DND-41 (cell line): ENCODE results near the gene PCED1B.

ENCODE experiments used
- ATAC-seq: fragments of 200-7000 bp; cut with Tn5 transposase; 3 replicates; pipeline ENCODE4 v1.9.1; 2021; ENCODE audit warnings: low read depth; ENCODE audit not compliant: insufficient read depth
- DNase-seq: peaks from one replicate; pipeline ENCODE4 v3.0.0-alpha.2; 2020
- H2AFZ ChIP-seq: 2 replicates; pipeline ENCODE4 v1.6.0; 2012; ENCODE audit warnings: low read depth, low read length
- H3K27ac ChIP-seq: 2 replicates; pipeline ENCODE4 v1.5.1; 2012; ENCODE audit warnings: low read length, inconsistent platforms
- H3K27me3 ChIP-seq: fragments of 200-600 bp; sonication (generic); 2 replicates; pipeline ENCODE4 v1.6.0; 2012; ENCODE audit warnings: low read length, mild to moderate bottlenecking, inconsistent platforms; ENCODE audit not compliant: insufficient read depth, poor library complexity
- H3K36me3 ChIP-seq: 2 replicates; pipeline ENCODE4 v1.5.1; 2012; ENCODE audit warnings: low read length, inconsistent platforms; ENCODE audit not compliant: insufficient read depth
- H3K4me1 ChIP-seq: 2 replicates; pipeline ENCODE4 v1.5.1; 2012; ENCODE audit warnings: mild to moderate bottlenecking, low read length; ENCODE audit not compliant: insufficient read depth
- H3K4me2 ChIP-seq: 2 replicates; pipeline ENCODE4 v1.6.0; 2012; ENCODE audit warnings: mild to moderate bottlenecking, moderate library complexity, low read length, inconsistent platforms; ENCODE audit not compliant: insufficient read depth
- H3K4me3 ChIP-seq, 2 experiments: fragments of 200-600 bp in 1 of 2; shearing (Covaris generic) in 1 of 2; 2 replicates each; pipeline ENCODE4 v1.5.1; 2012 to 2016; ENCODE audit warnings: inconsistent platforms in 2 of 2, low read length in 2 of 2, mild to moderate bottlenecking in 2 of 2, low read depth in 1 of 2, moderate library complexity in 1 of 2
- H3K79me2 ChIP-seq: 2 replicates; pipeline ENCODE4 v1.6.0; 2012; ENCODE audit warnings: low read length, inconsistent platforms; ENCODE audit not compliant: insufficient read depth
- H3K9ac ChIP-seq: 2 replicates; pipeline ENCODE4 v1.6.0; 2012; ENCODE audit warnings: low read depth, mild to moderate bottlenecking, inconsistent platforms, low read length, moderate library complexity
- H3K9me3 ChIP-seq: 2 replicates; pipeline ENCODE4 v1.5.1; 2012; ENCODE audit warnings: low read length, moderate library complexity, mild to moderate bottlenecking, inconsistent platforms; ENCODE audit not compliant: insufficient read depth, severe bottlenecking
- H4K20me1 ChIP-seq: 2 replicates; pipeline ENCODE4 v1.6.0; 2012; ENCODE audit warnings: low read length; ENCODE audit not compliant: insufficient read depth
- CTCF ChIP-seq: IDR thresholded peaks from 2 replicates; pipeline ENCODE4 v1.5.1; 2012; ENCODE audit warnings: borderline replicate concordance, low read length, moderate library complexity, mild to moderate bottlenecking; ENCODE audit not compliant: poor library complexity, severe bottlenecking; ENCODE audit errors: extremely low read depth
- EZH2 ChIP-seq: IDR thresholded peaks from 3 replicates; pipeline ENCODE4 v1.6.1; 2012; ENCODE audit warnings: borderline replicate concordance, low read depth, mild to moderate bottlenecking, moderate library complexity, low read length, inconsistent platforms; ENCODE audit not compliant: severe bottlenecking

The PCED1B gene

GRCh38 chr12:47271800-47272239 is 192.4 kb downstream of the PCED1B start:
- no peaks in the 10 kb centered on the region for H4K20me1 ChIP-seq
- H3K27me3 ChIP-seq: no peaks in the 10 kb centered on the region
- H3K9ac ChIP-seq: no peak overlapping the region
- no peaks in the 10 kb centered on the region for H3K9me3 ChIP-seq
- no peaks in the 10 kb centered on the region for H3K36me3 ChIP-seq
- no peak overlapping the region for H3K4me2 ChIP-seq
- DNase-seq (no peak), ATAC-seq (no peak)
- no peak overlapping the region for H2AFZ ChIP-seq
- no peak overlapping the region for H3K4me3 ChIP-seq
- H3K27ac ChIP-seq: no peak overlapping the region
- H3K79me2 ChIP-seq: no peaks in the 10 kb centered on the region
- H3K4me1 ChIP-seq: peaks cover 8% of the 10 kb centered on the region
- no peak for TF ChIP-seq EZH2
- TF ChIP-seq CTCF: no peak

GRCh38 chr12:47272412-47273190 is 193.2 kb downstream of the PCED1B start:
- no peaks in the 10 kb centered on the region for H3K27me3 ChIP-seq
- ATAC-seq (no peak), DNase-seq (no peak)
- no peak overlapping the region for H3K4me2 ChIP-seq
- no peak overlapping the region for H3K9ac ChIP-seq
- H3K9me3 ChIP-seq: no peaks in the 10 kb centered on the region
- TF ChIP-seq EZH2 (no peak), CTCF (no peak)
- no peak overlapping the region for H3K4me3 ChIP-seq
- no peaks in the 10 kb centered on the region for H3K36me3 ChIP-seq
- no peak overlapping the region for H3K27ac ChIP-seq
- peaks cover 16% of the 10 kb centered on the region for H3K4me1 ChIP-seq
- no peaks in the 10 kb centered on the region for H4K20me1 ChIP-seq
- H2AFZ ChIP-seq: no peak overlapping the region
- H3K79me2 ChIP-seq: no peaks in the 10 kb centered on the region

GRCh38 chr12:47273191-47273626 is 193.8 kb downstream of the PCED1B start:
- no peak overlapping the region for H3K9ac ChIP-seq
- H3K4me1 ChIP-seq: peaks cover 21% of the 10 kb centered on the region
- ATAC-seq: no peak
- no peak overlapping the region for H2AFZ ChIP-seq
- H3K79me2 ChIP-seq: no peaks in the 10 kb centered on the region
- no peak overlapping the region for H3K4me2 ChIP-seq
- H3K4me3 ChIP-seq: no peak overlapping the region
- no peaks in the 10 kb centered on the region for H3K27me3 ChIP-seq
- H3K36me3 ChIP-seq: no peaks in the 10 kb centered on the region
- H4K20me1 ChIP-seq: no peaks in the 10 kb centered on the region
- TF ChIP-seq EZH2 (no peak), CTCF (no peak)
- no peak for DNase-seq
- H3K9me3 ChIP-seq: no peaks in the 10 kb centered on the region
- H3K27ac ChIP-seq: no peak overlapping the region
